Ishikawa (cell line): ENCODE data around the gene RBM19.

ENCODE experiments used
- CEBPB ChIP-seq: IDR thresholded peaks from 2 replicates; pipeline ENCODE4 v1.6.1; 2012
- CREB1 ChIP-seq: IDR thresholded peaks from 2 replicates; pipeline ENCODE4 v1.6.1; 2012; ENCODE audit warnings: low read depth
- EGR1 ChIP-seq: IDR thresholded peaks from 2 replicates; pipeline ENCODE4 v1.6.1; 2012
- EP300 ChIP-seq: IDR thresholded peaks from 2 replicates; pipeline ENCODE4 v1.6.1; 2012; ENCODE audit warnings: borderline replicate concordance
- FOXM1 ChIP-seq: IDR thresholded peaks from 2 replicates; pipeline ENCODE4 v1.6.1; 2012; ENCODE audit warnings: low read depth, borderline replicate concordance
- NFIC ChIP-seq: IDR thresholded peaks from 2 replicates; pipeline ENCODE4 v1.6.1; 2012
- RAD21 ChIP-seq: IDR thresholded peaks from 2 replicates; pipeline ENCODE4 v1.6.1; 2012; ENCODE audit warnings: low read depth
- TAF1 ChIP-seq: IDR thresholded peaks from 2 replicates; pipeline ENCODE4 v1.6.1; 2012; ENCODE audit warnings: low read depth, mild to moderate bottlenecking
- TCF12 ChIP-seq: IDR thresholded peaks from 2 replicates; pipeline ENCODE4 v1.6.1; 2012; ENCODE audit warnings: low read depth
- TEAD4 ChIP-seq: IDR thresholded peaks from 2 replicates; pipeline ENCODE4 v1.6.1; 2012
- YY1 ChIP-seq: IDR thresholded peaks from 2 replicates; pipeline ENCODE4 v1.6.1; 2012; ENCODE audit warnings: low read depth
- ZBTB7A ChIP-seq: IDR thresholded peaks from 2 replicates; pipeline ENCODE4 v1.6.1; 2012; ENCODE audit warnings: low read depth
- TF ChIP-seq, protein P1 (sequence below): IDR thresholded peaks from 2 replicates; pipeline ENCODE4 v1.6.1; 2012
- TF ChIP-seq, protein P2 (sequence below): IDR thresholded peaks from 2 replicates; pipeline ENCODE4 v1.6.1; 2012; ENCODE audit warnings: low read depth, mild to moderate bottlenecking
- TF ChIP-seq, protein P3 (sequence below): IDR thresholded peaks from 2 replicates; pipeline ENCODE4 v1.6.1; 2012

RBM19 gene

DNA sequence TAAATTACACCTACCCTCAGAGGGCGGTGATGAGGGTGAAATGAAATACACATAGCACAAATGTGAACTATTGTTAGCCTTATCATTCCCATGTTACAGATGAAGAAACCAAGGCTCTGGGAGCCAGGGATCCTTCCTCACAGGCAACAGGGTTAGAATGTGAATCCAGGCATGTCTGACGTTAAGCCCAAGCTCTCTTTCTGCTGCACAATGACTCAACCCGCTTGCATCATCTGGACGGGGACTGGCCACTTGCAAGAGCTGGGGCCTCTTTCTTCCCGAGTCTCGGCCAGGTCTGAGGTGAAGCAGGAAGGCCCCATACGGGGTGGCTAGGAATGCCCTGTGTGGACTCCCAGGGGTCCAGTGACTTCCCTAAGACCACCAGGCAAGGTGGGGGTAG lies 105.2 kb downstream of the RBM19 start:
- no peak for TF ChIP-seq EGR1
- TF ChIP-seq, protein P1, sequence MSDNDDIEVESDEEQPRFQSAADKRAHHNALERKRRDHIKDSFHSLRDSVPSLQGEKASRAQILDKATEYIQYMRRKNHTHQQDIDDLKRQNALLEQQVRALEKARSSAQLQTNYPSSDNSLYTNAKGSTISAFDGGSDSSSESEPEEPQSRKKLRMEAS = no peak
- no peak for TF ChIP-seq EP300
- TF ChIP-seq CEBPB = no peak
- TF ChIP-seq TCF12 = no peak
- no peak for TF ChIP-seq CREB1
- TF ChIP-seq, protein P2, sequence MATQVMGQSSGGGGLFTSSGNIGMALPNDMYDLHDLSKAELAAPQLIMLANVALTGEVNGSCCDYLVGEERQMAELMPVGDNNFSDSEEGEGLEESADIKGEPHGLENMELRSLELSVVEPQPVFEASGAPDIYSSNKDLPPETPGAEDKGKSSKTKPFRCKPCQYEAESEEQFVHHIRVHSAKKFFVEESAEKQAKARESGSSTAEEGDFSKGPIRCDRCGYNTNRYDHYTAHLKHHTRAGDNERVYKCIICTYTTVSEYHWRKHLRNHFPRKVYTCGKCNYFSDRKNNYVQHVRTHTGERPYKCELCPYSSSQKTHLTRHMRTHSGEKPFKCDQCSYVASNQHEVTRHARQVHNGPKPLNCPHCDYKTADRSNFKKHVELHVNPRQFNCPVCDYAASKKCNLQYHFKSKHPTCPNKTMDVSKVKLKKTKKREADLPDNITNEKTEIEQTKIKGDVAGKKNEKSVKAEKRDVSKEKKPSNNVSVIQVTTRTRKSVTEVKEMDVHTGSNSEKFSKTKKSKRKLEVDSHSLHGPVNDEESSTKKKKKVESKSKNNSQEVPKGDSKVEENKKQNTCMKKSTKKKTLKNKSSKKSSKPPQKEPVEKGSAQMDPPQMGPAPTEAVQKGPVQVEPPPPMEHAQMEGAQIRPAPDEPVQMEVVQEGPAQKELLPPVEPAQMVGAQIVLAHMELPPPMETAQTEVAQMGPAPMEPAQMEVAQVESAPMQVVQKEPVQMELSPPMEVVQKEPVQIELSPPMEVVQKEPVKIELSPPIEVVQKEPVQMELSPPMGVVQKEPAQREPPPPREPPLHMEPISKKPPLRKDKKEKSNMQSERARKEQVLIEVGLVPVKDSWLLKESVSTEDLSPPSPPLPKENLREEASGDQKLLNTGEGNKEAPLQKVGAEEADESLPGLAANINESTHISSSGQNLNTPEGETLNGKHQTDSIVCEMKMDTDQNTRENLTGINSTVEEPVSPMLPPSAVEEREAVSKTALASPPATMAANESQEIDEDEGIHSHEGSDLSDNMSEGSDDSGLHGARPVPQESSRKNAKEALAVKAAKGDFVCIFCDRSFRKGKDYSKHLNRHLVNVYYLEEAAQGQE = no peak
- no peak for TF ChIP-seq TEAD4
- no peak for TF ChIP-seq YY1
- TF ChIP-seq FOXM1 = no peak
- TF ChIP-seq RAD21 = no peak
- no peak for TF ChIP-seq ZBTB7A

DNA sequence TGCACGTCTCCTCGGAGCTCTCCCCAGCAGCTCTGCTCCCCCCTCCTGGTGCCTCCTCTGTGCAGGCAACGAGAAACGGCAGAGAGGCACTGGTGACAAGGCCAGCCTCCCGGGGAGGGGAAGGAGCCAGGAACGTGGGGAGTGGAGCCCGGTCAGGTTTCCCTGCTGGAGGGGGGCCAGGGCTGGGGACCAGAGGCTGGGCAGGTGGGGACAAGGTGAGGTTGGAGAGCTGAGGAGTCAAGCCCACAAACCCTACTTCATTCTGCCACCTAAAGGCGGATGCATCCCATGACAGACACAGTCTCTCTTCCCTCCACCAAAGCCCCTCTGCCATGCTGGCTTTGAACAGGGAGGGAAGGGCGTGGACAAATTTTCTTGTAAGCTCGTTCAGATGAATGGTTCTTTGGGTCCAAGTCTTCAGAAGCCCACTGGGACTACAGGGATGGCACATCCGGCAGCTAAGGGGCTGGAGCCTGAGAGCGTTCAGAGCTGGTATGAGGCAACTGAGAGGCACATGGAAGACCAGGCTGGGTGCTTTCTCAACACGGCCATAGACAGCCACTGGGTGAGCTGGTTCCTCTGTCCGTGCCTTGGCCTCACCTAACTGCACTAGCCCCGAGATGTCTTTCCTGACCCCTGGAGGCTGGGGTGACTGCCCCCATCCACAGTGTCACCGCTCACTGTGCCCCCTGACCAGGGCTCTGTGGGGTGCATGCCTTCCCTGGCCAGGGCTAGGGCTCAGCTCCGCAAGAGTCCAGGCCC lies 105.9 kb downstream of the RBM19 start:
- TF ChIP-seq TCF12 (no peak), NFIC (no peak), TAF1 (no peak), CEBPB (no peak), FOXM1 (no peak), ZBTB7A (no peak), TEAD4 (no peak), EGR1 (no peak), CREB1 (no peak), EP300 (no peak), YY1 (no peak), RAD21 (no peak)
- TF ChIP-seq, protein P2 = no peak
- TF ChIP-seq, protein P3, sequence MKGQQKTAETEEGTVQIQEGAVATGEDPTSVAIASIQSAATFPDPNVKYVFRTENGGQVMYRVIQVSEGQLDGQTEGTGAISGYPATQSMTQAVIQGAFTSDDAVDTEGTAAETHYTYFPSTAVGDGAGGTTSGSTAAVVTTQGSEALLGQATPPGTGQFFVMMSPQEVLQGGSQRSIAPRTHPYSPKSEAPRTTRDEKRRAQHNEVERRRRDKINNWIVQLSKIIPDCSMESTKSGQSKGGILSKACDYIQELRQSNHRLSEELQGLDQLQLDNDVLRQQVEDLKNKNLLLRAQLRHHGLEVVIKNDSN = no peak
- TF ChIP-seq, protein P1 = no peak

DNA sequence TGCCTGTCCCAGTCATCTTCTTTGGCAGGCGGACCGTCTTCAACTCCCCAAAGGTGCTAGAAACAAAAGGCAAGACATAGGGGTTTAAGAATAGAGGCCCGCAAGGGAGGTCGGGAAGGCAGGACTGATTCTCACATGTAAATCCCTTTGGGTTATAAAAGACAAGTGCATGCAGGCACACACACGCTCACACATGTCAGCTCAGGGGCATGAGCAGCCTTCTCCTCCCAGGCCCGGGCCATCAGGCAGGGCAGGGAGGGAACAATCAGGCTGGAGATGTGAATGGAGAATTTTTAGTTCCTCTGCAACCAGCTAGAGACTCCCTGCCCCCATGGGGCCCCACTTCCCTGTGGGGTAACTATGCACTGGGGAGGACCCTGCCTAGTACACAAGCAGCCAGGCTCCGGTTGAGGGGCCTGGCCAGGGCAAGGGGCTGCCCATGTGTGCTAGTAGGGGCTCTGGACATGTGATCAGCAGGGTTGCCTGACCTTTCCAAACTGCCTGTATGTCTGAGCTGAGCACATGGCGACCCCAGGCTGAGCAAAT lies 107.2 kb downstream of the RBM19 start:
- TF ChIP-seq FOXM1 = no peak
- no peak for TF ChIP-seq CREB1
- no peak for TF ChIP-seq TCF12

DNA sequence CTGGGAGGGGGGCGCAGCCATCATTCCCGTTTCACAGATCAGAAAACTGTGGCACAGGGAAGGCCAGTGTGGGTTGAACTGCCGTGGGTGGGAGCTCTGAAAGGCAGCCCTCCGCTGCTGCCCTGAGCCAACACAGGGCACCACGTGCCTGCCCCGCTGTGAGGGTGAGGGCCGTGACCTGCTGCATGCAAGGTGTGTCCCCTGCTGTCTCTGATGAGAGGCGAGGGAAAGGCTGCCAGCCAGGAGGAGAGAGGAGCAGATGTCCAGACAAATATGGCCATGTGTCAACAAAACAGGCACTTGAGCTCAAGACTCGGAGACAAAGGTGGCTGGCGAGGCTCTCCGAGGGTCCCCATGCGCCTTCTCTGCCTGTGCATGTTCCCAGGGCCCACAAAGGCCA lies 108.8 kb downstream of the RBM19 start:
- TF ChIP-seq, protein P3 = no peak
- no peak for TF ChIP-seq CREB1
- no peak for TF ChIP-seq TEAD4
- TF ChIP-seq, protein P2 = no peak
- TF ChIP-seq NFIC = no peak
- no peak for TF ChIP-seq CEBPB
- no peak for TF ChIP-seq EP300

DNA sequence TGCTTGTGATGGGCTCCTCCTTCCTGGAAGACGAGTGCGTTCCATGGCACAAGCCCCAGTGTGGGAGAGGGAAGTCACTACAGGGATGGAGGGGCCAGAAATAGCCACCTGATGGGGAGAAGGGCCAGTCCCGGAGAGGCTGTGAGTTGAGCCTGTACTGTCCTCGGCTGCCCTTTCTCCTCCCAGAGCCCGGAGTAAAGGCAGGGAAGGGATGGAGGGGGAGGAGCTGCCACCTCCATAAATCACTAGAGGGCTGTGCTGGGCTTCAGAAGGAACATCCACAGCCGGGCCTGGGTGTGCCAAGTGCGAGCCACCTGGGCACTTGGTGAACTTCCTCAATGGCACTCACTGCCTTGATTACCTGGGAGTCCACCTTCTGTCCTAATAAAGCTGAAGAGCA lies 110.1 kb downstream of the RBM19 start:
- TF ChIP-seq YY1 (no peak), CEBPB (no peak), TAF1 (no peak), EP300 (no peak), NFIC (no peak), CREB1 (no peak), RAD21 (no peak), EGR1 (no peak), TCF12 (no peak), TEAD4 (no peak), FOXM1 (no peak)
- TF ChIP-seq, protein P3 = no peak
- TF ChIP-seq, protein P2 = no peak
